ENCODE measurements around the gene KDM2B.

KDM2B gene

GRCh38 chr12:121626853-121627640, 46.2 kb upstream of the KDM2B start:
- ATAC-seq (ENCODE audit: insufficient read depth, low read depth) (peak; percentile 75), DNase-seq (peak; percentile 88)
- peak overlapping the region; percentile 62 to 69 for H3K4me3 ChIP-seq (ENCODE audit: low read depth in 1 of 2, low read length in 2 of 2)
- peak overlapping the region; percentile 79 for H2AFZ ChIP-seq (ENCODE audit: low read depth, low read length)
- no peaks in the 10 kb centered on the region for H3K27me3 ChIP-seq (ENCODE audit: insufficient read depth, low read length, poor library complexity)
- H4K20me1 ChIP-seq (ENCODE audit: insufficient read depth, low read length): peaks cover 12% of the 10 kb centered on the region; the same call in 1 of the 2 replicates
- peaks cover 47% of the 10 kb centered on the region for H3K4me1 ChIP-seq (ENCODE audit: insufficient read depth, low read length)
- H3K9ac ChIP-seq (ENCODE audit: low read depth, low read length): peak overlapping the region; percentile 92
- peaks cover 7% of the 10 kb centered on the region; the same call in 1 of the 2 replicates for H3K36me3 ChIP-seq (ENCODE audit: insufficient read depth, low read length)
- peak overlapping the region; percentile 69 for H3K4me2 ChIP-seq (ENCODE audit: insufficient read depth, low read length)
- peak; percentile 47 for TF ChIP-seq CTCF (IDR thresholded peaks at IDR 0.05; ENCODE audit: borderline replicate concordance, extremely low read depth, low read length, poor library complexity, severe bottlenecking)
- TF ChIP-seq EZH2 (IDR thresholded peaks at IDR 0.05; ENCODE audit: borderline replicate concordance, low read depth, low read length, severe bottlenecking): no peak
- H3K9me3 ChIP-seq (ENCODE audit: insufficient read depth, low read length, severe bottlenecking): no peaks in the 10 kb centered on the region
- peak overlapping the region; percentile 81 for H3K27ac ChIP-seq (ENCODE audit: low read length)
- H3K79me2 ChIP-seq (ENCODE audit: insufficient read depth, low read length): peaks cover 45% of the 10 kb centered on the region

GRCh38 chr12:121626087-121626852, 45.4 kb upstream of the KDM2B start, which contains the start of gene ORAI1:
Gene ORAI1 (plus strand): TSS chr12:121626530.
- Histone ChIP-seq H3K36me3 (ENCODE audit: insufficient read depth, low read length) (peaks cover 7% of the 10 kb centered on the region; the same call in 1 of the 2 replicates), H3K9me3 (ENCODE audit: insufficient read depth, low read length, severe bottlenecking) (no peaks in the 10 kb centered on the region), H3K9ac (ENCODE audit: low read depth, low read length) (peak within 1 kb of the TSS; percentile 92), H3K27ac (ENCODE audit: low read length) (peak within 1 kb of the TSS; percentile 86), H4K20me1 (ENCODE audit: insufficient read depth, low read length) (peaks cover 12% of the 10 kb centered on the region; the same call in 1 of the 2 replicates), H2AFZ (ENCODE audit: low read depth, low read length) (peak within 1 kb of the TSS; percentile 83), H3K4me3 (ENCODE audit: low read depth in 1 of 2, low read length in 2 of 2) (peak within 1 kb of the TSS; percentile 62 to 69), H3K79me2 (ENCODE audit: insufficient read depth, low read length) (peaks cover 39% of the 10 kb centered on the region), H3K27me3 (ENCODE audit: insufficient read depth, low read length, poor library complexity) (no peaks in the 10 kb centered on the region), H3K4me1 (ENCODE audit: insufficient read depth, low read length) (peaks cover 47% of the 10 kb centered on the region), H3K4me2 (ENCODE audit: insufficient read depth, low read length) (peak within 1 kb of the TSS; percentile 69)
- TF ChIP-seq CTCF (IDR thresholded peaks at IDR 0.05; ENCODE audit: borderline replicate concordance, extremely low read depth, low read length, poor library complexity, severe bottlenecking) (peak; percentile 42), EZH2 (IDR thresholded peaks at IDR 0.05; ENCODE audit: borderline replicate concordance, low read depth, low read length, severe bottlenecking) (no peak)
- peak; percentile 95 for DNase-seq
- peak; percentile 73 for ATAC-seq (ENCODE audit: insufficient read depth, low read depth)

- Histone ChIP-seq H3K27ac (ENCODE audit: low read length) (no peak overlapping the region), H3K9ac (ENCODE audit: low read depth, low read length) (no peak overlapping the region), H4K20me1 (ENCODE audit: insufficient read depth, low read length) (no peaks in the 10 kb centered on the region), H2AFZ (ENCODE audit: low read depth, low read length) (no peak overlapping the region), H3K4me2 (ENCODE audit: insufficient read depth, low read length) (no peak overlapping the region), H3K36me3 (ENCODE audit: insufficient read depth, low read length) (no peaks in the 10 kb centered on the region), H3K4me1 (ENCODE audit: insufficient read depth, low read length) (peaks cover 12% of the 10 kb centered on the region), H3K79me2 (ENCODE audit: insufficient read depth, low read length) (no peaks in the 10 kb centered on the region), H3K9me3 (ENCODE audit: insufficient read depth, low read length, severe bottlenecking) (no peaks in the 10 kb centered on the region), H3K27me3 (ENCODE audit: insufficient read depth, low read length, poor library complexity) (no peaks in the 10 kb centered on the region), H3K4me3 (ENCODE audit: low read depth in 1 of 2, low read length in 2 of 2) (no peak overlapping the region)
- no peak for ATAC-seq (ENCODE audit: insufficient read depth, low read depth)
- TF ChIP-seq EZH2 (IDR thresholded peaks at IDR 0.05; ENCODE audit: borderline replicate concordance, low read depth, low read length, severe bottlenecking) (no peak), CTCF (IDR thresholded peaks at IDR 0.05; ENCODE audit: borderline replicate concordance, extremely low read depth, low read length, poor library complexity, severe bottlenecking) (no peak)
- no peak for DNase-seq
Measured at GRCh38 chr12:121620333-121620891, 39.6 kb upstream of the KDM2B start.
